GM18951 (cell line): Measurements from ENCODE around the gene MRE11.
A peak's percentile ranks its signal among the peaks of the same experiment; 100 is the strongest.

ENCODE experiments used
- POLR2A ChIP-seq: IDR thresholded peaks from 4 replicates; pipeline ENCODE4 v1.6.1; 2011; ENCODE audit warnings: mild to moderate bottlenecking; ENCODE audit not compliant: insufficient read length, insufficient read depth; ENCODE audit errors: extremely low read depth
- in situ Hi-C: fragments of 300-500 bp; cut with MboI; formaldehyde crosslinking; loops from one replicate; pipeline ENCODE4 v1.12.0; 2022; ENCODE audit warnings: low sequenced_read_pairs, mixed read lengths, inconsistent platforms; ENCODE audit not compliant: unreplicated experiment

Gene MRE11

DNA sequence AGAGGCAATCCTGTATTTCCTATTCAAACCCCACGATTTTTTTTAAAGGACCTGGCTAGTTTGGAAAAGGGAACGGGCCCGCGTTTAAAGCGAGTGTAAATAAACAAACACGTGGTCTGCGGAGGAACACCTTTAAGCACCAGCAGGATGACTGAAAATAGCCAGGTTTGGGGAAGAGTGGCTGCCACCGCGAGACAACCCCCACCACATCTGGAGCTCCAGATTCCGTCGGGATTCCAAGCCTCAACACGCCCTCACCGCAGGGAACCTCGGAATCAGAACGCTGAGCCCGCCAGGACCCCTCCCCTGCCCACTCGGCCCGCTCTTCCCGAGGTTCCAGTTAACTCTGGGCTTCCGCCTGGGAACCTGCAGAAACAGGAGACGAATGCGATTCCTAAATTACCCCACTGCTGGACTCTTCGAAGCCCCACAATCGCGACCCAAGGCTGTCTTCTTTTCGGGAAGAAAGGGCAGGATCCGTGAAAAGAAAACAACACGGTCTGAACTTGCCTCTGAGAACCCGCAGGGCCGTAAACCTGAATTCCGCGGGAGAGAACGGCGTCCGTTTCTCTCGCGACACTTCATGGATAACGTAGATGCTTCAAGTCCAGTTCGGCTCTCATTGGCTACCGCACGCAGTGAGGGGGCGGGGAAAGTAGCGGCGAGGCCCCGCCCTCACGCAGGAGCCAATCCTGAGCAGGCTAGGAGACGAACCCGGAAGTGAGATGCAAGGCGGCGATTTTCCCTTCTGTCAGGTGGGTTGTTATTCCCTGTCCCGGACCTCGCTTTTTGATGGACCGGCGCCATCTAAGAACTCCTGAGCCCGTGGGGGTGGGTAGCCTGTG lies at the start of gene MRE11, which contains the start of gene ANKRD49:
Gene MRE11, minus strand, starts transcription at position 564 of the 845 bp plus-strand sequence. CDS start 1,043 bp downstream, outside the sequence.
Gene ANKRD49, plus strand, starts transcription at position 704 of the 845 bp plus-strand sequence. CDS start 2,710 bp downstream, outside the sequence.
- TF ChIP-seq POLR2A = peak; percentile 71
- in situ Hi-C loops = loop anchor here (25.0 kb wide), 1 partner anchor 581 kb away; no protein-coding TSS in a partner anchor

DNA sequence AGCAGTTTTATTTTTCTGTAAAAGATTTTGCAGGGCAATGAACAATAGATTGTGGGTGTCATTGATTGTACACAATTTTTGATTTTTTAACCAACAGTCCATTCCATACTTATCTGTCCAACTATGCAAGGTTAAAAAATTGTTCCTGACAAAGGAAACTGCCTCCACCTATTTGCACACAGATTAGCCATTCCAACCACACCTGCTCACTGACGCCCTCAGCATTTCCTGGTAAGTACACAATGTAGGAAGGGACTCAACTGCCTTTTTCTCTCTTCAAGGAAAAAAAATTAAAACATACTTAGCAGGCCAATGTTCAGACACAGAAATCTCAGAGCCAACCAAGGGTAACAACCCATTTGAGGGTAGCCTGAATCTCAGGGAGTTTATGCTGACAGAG lies 45.8 kb upstream of the MRE11 start:
- in situ Hi-C loops = no loop called here
- no peak for TF ChIP-seq POLR2A

DNA sequence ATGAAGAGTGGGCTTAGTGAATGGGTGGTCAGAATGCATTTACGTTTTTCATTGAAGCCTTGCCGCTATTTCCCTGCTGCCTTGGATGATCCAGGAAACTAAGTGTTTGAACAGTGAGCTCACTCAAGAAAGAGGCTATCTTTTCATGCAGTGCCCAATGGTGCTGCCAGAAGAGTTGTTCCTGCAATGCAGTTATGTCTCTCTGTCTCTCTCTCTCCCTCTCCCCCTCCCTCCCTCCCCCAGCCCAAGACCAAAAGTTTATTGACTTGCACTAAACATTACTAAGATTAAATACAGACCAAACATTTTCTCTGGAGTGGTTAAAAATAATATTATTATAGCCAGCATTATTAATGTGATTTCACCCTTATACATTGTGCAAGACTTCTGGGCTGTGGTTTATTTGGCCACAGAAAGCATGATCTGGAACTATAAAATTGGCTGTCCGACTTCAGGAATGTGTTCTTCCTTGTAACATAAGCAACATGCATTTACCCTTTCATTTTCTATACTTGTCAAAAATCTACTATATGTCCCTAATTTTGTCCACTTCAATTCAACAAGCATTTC lies 43.5 kb upstream of the MRE11 start:
- TF ChIP-seq POLR2A = no peak

DNA sequence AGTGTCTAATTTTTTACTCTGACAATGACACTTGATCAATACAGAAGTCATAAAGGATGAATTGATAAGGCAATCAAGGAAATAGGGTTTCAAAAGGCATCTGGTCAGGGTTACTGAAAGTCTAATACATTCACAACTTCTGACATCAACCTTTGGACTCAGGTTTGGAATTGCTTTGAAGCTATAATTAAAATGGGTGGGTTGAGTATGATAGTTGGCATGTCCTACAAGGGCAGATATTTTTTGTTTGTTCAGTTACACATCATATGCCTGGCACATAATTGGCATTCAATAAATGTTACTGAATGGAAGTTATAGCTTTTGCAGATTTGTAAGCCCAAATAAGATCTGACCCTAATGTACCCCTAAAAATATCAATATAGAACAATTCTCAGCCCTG lies 42.7 kb upstream of the MRE11 start:
- in situ Hi-C loops = no loop called here
- no peak for TF ChIP-seq POLR2A

More for the DNA sequence above, 43.5 kb upstream of the MRE11 start:
- in situ Hi-C loops = no loop called here

DNA sequence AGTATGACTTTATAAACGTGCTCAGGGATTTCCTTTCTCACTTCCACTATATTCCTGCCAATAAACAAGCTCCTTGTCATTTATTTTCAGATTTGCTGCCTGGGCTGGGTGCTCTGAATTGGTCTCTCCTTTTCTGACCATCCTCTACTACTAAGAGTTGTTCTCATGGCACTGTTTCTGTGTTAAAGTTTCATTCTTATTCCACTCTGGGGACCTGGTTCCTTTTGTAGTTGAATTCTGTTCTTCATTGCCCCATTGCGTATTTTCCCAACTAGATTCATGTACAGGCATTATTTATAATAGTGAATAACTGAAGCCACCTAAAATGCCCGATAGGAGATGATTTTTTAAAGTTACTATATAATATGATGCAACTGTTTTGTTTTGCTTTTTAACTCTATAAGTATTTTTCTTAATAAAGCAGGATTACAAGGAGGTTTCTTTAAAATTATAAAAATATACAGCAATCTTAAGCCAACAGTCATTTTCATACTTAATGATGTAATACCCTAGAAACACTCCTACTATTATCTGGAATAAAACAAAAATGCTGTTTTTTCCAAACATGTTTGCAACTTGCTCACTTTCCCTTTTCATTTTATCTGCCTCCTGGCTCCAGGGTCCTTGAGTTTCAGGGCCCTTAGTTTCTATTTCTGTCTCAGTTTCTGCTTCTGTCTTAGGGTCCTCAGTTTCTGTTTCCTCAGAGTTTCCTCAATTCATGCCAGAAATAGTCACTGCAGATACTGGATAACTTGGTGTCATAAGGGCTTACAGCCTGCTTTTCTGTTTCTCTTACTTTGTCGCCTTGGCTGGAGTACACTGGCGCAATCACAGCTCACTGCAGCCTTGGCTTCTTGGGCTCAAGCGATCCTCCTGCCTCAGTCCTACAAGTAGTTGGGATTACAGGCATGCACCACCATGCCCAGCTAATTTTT lies 40.3 kb upstream of the MRE11 start:
- no peak for TF ChIP-seq POLR2A
- in situ Hi-C loops = no loop called here

DNA sequence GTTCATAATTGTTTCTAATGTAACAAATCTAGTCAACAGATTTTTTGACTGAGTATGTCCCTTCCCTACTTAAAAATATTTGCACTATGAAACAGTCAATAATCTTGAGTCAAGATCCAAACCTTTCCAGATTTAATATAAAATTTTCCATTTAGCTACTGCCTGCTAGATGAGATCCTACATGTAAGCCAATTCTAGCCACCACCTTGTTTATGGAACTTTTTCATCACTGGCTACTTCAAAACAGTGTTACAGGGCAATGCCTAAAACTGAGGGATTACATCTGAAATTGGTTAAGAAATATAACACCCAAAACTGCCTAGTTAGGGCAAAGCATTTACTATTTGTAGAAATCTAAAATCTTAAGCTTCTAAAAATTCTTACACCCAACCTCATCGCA lies 39.6 kb upstream of the MRE11 start:
- in situ Hi-C loops = no loop called here

DNA sequence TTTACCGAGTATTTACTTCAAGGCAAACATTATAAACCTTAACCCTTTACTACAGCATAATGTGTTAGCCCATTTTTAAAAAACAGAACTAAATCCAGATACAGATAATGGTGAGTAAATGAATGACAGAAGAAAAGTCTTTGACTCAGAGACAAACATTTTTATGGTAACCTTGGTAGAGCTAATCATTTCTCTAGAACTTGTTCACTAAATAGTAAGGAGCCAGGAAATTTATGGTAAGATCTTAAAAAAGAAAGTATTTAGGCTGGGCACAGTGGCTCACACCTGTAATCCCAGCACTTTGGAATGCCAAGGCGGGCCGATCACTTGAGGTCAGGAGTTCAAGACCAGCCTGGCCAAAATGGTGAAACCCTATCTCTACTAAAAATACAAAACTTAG lies 38.6 kb upstream of the MRE11 start:
- in situ Hi-C loops = no loop called here
- no peak for TF ChIP-seq POLR2A

More for the DNA sequence above, 39.6 kb upstream of the MRE11 start:
- TF ChIP-seq POLR2A = no peak

DNA sequence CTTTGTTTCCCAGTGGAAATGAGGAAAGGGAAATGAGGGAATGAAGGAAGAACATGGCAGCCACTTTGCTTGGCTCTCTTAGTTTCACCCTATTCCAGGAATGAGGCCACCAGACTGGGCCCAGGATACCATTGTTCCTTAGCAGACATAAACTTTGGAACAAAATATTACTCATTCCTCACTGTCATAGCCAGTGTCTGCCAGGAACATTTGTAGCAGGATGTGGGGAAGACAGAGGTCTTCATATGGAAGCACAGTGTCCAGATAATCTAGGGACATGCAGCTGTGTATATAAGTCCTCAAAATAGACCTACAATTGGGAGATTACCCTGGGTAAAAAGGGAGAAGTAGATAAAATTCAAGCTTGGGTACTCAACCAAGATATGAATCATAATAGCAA lies 34.9 kb upstream of the MRE11 start:
- in situ Hi-C loops = loop anchor here (5.0 to 10.0 kb wide), 3 partner anchors 74 to 366 kb away; no protein-coding TSS in a partner anchor

DNA sequence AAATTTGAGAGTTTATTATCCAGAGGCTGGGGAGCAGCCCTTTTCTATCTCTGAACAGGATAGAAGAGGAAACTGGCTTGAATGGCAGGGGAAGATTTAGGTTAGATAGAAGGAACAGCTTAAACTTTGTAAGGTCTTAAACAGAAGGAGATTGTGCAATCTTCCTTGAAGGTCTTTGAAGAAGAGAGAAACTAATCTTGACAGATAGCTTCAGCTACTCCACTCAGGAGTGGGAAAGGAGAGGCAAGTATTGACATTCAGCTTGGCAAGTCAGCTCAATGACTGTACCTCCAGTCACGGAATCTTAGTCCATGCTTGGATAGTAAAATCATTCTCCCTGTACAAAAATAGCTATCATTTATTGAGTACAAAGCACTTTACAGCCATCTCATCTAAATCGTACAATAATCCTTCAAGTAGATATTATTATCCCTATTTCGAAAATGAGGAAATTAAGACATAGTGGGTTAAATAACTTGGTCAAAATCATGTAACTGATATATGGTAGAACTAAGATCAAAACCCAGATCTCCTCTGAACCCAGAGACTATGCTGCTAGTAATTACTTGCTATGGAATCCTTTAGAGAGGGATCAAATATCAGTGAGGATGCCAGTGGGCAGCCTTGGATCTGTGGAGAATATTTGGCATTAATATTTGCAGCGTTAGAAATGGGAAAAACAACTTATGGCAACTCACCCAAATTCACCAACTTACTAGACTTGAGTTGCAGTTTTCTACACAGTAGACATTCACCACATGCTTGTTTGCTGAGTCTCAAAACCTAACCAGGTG lies 33.2 kb upstream of the MRE11 start:
- in situ Hi-C loops = loop anchor here (5.0 to 10.0 kb wide), 3 partner anchors 75 to 368 kb away; no protein-coding TSS in a partner anchor

More for the DNA sequence above, 34.9 kb upstream of the MRE11 start:
- TF ChIP-seq POLR2A = no peak

DNA sequence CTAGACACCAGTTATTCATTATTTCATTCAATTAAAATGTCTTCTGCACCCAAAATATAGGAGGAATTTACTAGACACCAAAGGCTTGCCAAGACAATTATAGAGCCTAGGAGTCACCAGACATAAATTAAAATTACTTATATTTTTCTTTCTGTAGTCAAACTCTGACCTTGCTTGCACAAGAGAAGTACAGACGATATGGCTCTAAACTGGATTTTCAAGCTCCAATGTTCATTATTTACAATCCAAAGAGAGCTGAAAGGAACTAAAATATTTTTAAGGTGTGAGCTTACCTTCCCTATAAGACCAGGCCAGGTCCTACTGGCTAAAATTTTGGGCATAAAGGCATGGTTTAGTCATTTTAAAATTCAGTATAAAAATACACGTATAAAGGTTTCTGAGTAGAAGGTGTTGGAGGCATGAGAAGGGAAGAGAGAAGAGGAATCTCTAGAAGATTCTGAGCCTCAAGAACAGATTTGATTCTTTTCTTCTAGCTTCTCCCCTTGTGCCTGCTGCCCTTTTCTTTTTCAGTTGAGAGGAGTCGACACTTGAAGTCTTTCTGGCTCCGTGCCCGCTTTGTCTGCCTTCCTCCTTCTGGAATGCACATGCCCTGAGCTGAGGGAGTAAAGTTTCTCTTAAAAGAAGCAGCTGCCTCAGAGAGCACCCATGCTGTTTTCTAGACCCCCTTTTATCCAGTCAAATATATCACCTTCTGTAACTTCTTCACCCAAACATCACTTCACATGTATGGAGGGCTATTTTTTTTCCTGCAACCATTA lies 32.1 kb upstream of the MRE11 start:
- no peak for TF ChIP-seq POLR2A
- in situ Hi-C loops = loop anchor here (5.0 to 10.0 kb wide), 3 partner anchors 77 to 369 kb away; no protein-coding TSS in a partner anchor

More for the DNA sequence above, 33.2 kb upstream of the MRE11 start:
- no peak for TF ChIP-seq POLR2A

DNA sequence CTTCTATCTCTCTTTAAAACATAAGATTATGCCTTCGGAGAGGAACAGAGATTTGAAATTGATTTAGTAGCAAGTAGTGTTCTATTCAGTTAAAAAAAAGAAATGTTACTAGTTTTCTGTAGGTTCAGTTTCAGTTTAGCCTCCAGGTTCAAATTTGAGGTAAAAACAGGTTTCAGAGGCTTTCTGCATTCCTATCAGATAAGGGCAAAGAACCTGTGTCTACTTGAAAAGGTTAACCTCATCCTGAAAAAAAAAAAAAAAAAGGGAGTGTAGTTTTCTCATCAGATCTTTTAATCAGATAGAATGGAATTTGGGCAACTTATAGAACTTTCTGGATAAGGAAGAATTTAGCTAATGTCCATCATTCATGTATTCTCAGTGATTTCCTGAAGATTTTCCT lies 30.7 kb upstream of the MRE11 start:
- in situ Hi-C loops = loop anchor here (10.0 to 25.0 kb wide), 3 partner anchors 230 to 370 kb away; no protein-coding TSS in a partner anchor
- no peak for TF ChIP-seq POLR2A
